NCI-H2107 treated with DMSO at 0.1 percent for 48 hours (cell line): ENCODE results near the gene KHK.
"Not testable (repeated sequence)": the region's sequence is repeated elsewhere in the genome, so short reads cannot be mapped to it uniquely, and the experiment has no call there.

ENCODE experiments used
- DNase-seq: peaks from one replicate; lab custom pipeline; 2025; ENCODE audit not compliant: unreplicated experiment; lab: John Stamatoyannopoulos, UW

Gene KHK

DNA sequence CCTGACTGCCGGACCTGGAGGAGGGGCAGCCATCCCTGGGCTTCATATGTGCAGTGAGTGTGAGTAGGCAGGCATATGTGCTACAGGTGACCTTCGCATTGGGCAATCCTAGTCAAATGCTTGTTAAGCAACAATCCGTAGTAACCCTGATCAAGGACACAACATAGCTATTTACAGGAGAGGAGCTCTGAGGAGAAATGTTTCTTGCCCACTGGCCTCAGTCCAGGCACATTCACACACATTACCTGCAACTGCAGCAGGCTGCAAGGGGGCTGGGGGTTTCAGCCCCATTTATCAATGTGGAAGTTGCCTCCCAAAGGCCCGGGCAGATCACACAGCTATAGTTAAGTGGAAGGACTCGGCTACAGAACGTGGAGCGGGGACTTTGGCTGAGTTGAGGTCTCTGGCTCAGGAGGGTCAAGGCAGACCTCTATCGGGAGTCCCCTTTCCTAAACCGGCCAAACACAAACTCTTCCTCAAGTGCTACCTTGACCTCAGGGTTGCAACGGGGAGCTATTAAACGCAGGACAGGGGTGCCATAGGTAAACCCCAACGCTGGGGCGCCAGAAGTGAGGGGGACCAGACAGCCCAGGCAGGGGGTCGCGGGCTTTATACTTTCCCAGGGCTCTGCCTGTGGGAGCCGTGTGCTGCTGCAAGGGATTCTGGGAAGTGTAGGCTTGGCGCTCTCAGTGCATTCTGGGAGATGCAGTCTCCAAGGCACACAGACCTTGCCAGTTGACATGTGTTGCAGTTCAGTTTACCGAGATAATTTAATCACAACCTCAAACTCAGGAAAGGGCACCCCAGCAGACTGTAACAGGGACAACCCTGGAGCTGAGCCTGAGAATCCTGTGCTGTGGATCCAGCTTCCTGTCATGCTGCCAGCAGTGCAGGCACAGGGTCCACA lies 9.4 kb downstream of the KHK start:
- DNase-seq: no peak

DNA sequence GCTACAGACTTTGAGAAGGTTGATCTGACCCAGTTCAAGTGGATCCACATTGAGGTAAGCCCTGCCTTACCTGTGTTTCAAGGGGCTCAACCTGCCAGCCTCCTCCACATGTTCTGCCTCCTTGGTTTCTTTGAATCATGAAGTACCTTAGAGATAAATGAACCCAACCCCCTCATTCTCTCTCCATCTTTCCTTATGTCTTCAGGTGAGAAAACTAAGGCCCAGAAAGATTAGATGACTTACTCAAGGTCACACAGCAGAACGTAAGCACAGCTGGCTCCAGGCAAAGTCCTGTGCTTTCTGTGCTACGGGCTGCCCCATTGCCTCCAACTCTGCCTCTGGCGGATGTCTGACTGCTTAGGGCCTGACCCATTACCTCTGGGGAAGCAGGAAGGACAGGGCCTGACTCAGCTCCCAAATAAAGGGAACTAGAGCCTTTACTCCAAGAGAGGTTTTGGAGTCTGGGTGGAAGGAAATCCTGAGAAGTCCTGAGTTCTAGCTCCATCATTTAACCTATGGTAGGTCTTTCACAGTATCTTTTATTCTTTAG lies 10.3 kb downstream of the KHK start:
- no peak for DNase-seq

- DNase-seq: no peak
Measured at GRCh38 chr2:27097341-27097740, 10.8 kb downstream of the KHK start.

- no peak for DNase-seq
Measured at GRCh38 chr2:27099334-27099955, 12.9 kb downstream of the KHK start.

DNA sequence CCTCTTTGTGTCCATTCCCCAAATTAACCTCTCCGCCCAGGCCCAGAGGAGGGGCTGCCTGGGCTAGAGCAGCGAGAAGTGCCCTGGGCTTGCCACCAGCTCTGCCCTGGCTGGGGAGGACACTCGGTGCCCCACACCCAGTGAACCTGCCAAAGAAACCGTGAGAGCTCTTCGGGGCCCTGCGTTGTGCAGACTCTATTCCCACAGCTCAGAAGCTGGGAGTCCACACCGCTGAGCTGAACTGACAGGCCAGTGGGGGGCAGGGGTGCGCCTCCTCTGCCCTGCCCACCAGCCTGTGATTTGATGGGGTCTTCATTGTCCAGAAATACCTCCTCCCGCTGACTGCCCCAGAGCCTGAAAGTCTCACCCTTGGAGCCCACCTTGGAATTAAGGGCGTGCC lies 13.5 kb downstream of the KHK start:
- DNase-seq: no peak

- DNase-seq: no peak
Measured at GRCh38 chr2:27102329-27102728, 15.8 kb downstream of the KHK start.

DNA sequence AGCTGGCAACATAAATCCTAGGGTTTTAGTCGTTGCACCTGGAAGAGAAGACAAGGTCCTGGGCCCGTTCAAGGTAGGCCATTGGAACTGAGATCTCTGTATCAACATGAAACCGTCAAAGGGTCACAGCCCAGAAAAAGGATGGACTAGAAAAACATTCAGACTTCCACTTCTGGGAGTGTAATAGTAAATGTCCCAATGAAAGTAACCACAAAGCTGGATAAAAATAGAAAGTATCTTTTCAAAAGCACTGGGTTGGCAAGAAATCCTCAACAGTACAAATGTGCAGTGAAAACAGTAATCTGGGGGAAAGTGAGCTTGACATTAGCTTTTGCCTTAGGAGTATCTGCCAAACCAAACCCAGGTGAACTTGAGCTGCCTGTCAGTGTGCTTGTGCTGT lies 19.4 kb downstream of the KHK start:
- no peak for DNase-seq

DNA sequence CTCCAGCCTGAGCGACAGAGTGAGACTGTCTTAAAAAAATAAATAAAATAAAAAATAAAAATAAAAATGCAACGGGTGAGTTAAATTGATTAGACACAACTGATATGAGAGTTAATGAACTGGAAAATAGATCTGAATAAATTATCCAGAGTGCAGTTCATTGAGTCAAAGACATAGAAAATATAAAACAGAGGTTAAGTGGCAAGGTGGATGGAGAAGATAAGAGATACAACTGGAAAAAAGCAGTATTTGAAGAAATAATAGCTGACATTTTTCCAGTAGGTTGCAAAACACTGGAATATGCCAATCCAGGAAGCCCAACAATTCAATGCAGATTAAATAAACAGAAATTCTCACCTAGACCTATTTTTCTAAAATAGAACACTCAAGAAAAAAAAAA lies 21.6 kb downstream of the KHK start:
- DNase-seq: no peak

DNA sequence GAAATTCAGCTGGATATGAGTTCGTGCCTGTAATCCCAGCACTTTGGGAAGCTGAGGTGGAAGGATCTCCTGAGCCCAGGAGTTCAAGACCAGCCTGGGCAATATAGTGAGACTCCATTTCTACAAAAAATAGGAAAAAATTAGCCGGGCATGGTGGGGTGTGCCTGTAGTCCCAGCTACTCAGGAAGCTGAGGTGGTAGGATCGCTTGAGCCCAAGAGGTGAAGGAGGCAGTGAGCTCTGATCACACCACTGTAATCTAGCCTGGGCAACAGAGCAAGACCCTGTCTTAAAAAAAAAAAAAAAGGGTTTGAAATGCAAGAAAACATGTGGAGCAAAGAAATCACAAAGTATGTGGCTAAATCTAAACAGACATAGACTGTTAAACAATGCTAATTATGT lies 22.5 kb downstream of the KHK start:
- DNase-seq: no peak

DNA sequence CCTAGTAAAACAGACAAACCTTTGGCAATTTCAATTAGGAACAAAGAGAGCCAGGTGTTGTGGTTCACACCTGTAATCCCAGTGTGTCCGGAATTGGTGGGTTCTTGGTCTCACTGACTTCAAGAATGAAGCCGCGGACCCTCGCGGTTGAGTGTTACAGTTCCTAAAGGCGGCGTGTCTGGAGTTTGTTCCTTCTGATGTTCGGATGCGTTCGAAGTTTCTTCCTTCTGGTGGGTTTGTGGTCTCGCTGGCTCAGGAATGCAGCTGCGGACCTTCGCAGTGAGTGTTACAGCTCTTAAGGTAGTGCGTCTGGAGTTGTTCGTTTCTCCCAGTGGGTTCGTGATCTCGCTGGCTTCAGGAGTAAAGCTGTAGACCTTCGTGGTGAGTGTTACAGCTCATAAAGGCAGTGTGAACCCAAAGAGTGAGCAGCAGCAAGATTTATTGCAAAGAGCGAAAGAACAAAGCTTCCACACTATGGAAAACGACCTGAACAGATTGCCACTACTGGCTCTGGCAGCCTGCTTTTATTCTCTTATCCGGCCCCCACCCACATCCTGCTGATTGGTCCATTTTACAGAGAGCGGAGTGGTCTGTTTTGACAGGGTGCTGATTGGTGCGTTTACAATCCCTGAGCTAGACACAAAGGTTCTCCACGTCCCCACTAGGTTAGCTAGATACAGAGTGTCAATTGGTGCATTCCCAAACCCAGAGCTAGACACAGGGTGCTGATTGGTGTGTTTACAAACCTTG lies 24.2 kb downstream of the KHK start:
- not testable (repeated sequence) for DNase-seq

DNA sequence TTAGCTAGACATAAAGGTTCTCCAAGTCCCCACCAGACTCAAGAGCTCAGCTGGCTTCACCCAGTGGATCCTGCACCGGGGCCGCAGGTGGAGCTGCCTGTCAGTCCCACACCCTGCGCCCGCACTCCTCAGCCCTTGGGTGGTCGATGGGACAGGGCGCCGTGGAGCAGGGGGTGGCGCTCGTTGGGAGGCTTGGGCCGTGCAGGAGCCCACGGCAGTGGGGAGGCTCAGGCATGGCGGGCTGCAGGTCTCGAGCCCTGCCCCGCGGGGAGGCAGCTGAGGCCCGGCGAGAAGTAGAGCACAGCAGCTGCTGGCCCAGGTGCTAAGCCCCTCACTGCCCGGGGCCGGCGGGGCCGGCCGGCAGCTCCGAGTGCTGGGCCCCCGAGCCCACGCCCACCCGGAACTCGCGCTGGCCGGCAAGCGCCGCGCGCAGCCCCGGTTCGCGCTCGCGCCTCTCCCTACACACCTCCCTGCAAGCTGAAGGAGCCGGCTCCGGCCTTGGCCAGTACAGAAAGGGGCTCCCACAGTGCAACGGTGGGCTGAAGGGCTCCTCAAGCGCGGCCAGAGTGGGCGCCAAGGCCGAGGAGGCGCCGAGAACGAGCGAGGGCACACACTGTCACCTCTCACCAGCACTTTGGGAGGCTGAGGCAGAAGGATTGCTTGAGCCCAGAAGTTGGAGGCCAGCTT lies 25.0 kb downstream of the KHK start:
- DNase-seq: not testable (repeated sequence)

DNA sequence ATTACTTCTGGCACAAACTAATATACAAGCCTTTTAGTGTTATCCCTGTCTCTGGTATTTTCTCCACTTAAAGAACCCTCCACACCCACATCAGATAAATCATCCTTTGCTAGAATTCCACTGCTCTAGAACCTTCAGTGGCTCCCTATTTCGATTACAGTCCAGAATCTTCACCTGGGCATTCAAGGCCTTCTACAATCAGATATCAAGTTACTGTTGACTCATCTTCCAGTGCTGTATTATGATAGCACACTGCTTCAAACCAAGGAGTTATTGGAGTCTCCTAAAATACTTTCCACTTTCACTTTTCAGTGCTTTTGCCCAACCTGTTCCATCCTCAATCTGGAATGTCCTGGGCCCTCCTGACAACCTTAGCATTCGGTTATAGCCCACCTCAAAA lies 28.9 kb downstream of the KHK start:
- no peak for DNase-seq

GRCh38 chr2:27117995-27118524 lies 31.5 kb downstream of the KHK start:
- no peak for DNase-seq

GRCh38 chr2:27118525-27119329 lies 32.2 kb downstream of the KHK start, which contains the start of gene CGREF1:
Gene CGREF1 (minus strand): TSS chr2:27119128. CDS start chr2:27104366, 14,762 bp downstream.
- no peak for DNase-seq

DNA sequence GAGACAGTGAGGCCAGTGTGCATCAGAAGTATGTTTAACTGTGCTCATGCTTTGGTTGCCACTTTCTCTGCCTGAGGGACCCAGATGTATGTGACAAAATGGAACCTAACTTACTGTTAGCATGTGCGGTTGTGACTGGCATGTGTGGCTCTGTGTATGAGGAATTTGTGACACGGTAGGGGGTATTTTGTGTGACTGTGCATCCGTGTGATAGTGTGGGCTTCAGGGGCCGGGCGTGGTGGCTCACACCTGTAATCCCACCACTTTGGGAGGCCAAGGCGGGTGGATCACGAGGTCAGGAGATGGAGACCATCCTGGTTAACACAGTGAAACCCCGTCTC lies 32.7 kb downstream of the KHK start:
- not testable (repeated sequence) for DNase-seq

DNA sequence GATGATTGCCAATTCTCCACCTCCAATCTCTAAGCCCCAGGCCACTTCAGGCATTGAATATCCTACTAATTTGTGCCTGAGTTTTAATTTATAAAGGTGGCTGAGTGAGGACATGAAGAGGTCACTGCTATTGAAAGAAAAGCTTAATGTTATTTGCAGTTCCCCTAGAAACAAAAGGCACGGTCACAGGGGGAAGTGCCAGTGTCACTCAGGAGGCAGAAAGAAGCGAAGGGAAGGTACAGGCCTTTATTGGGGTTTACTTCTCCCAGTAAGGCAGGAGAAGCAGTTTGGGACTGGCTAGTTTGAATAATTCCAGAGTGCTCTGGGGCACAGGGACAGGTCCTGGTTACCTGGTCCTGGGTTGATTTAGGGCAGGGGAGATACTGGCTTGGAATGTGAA lies 35.3 kb downstream of the KHK start:
- no peak for DNase-seq

DNA sequence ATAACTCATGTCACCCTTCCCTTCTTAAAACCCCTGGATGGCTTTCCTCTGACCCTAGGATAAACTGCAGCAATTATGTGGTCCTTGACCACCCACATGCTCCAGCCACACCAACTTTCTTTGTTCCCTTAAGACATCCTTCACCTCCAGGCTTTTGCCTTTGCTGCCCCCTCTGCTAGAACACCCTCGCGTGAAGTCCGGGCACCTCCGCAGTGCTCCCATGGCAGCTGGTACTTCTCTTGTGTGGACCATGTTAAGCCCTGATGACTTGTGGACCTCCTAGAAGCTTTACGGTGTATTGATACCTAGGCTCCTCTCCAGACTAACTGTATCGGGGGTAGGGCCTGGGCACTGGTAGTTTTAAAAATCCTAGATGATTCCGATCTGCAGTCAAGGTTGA lies 36.2 kb downstream of the KHK start:
- DNase-seq: no peak

DNA sequence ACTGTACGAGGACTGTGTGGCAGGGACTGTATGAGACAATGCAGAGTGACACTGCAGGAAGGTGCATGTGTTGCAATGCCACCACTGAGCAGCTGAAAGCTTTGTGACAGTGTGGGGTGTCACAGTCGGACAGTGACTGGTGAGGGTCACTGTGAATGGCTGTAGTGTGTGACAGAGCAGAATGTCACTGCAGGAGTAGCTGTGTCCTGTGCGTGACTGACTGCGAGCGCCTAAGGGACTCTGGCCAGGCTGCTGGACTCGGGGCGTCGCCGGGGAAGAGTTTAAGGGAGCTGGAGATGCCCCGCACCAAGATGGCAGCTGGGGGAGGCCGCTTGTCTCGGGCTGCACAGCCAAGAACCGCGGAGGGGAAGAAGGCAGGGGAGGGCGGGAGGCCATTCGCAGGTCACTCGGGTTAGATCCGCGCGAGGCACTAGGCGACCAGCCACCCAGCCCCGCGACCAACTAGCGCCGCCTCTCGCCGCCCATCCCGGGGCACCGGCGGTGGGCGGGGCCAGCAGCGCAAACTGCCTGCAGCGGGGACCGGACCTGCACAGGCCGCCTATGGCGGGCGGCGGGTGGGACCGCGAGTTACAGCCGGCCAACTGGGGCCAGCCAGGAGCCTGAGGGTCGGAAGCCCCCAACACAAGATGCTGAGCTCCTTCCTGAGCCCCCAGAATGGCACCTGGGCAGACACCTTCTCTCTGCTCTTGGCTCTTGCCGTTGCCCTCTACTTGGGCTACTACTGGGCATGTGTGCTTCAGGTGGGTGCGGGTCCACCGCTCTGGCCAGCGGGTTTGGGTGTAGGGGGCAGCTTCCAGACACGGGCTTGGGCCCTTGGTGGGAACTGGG lies 37.0 kb downstream of the KHK start, which contains the start of gene ABHD1:
ABHD1 (plus strand) TSS at position 514 of the 849 bp plus-strand sequence; CDS start at position 648, 134 bp downstream.
- DNase-seq: no peak

GRCh38 chr2:27125104-27125503 lies 38.5 kb downstream of the KHK start:
- no peak for DNase-seq
